GM21381 (cell line): ENCODE results near the gene RAB23.

Source experiments
- ATAC-seq: cut with Tn5 transposase; IDR thresholded peaks from one replicate; pipeline ENCODE4 v1.9.1; 2021; ENCODE audit warnings: mild to moderate bottlenecking, moderate library complexity; ENCODE audit not compliant: unreplicated experiment

Gene RAB23

GRCh38 chr6:57183336-57183735 is 38.8 kb downstream of the RAB23 start:
- no peak for ATAC-seq

GRCh38 chr6:57182017-57182432 is 40.1 kb downstream of the RAB23 start:
- ATAC-seq: no peak

- no peak for ATAC-seq
Measured at GRCh38 chr6:57180596-57180995, 41.5 kb downstream of the RAB23 start.

- ATAC-seq: no peak
Measured at GRCh38 chr6:57177545-57178265, 44.4 kb downstream of the RAB23 start.

- ATAC-seq: no peak
Measured at GRCh38 chr6:57174511-57174907, 47.6 kb downstream of the RAB23 start.

- no peak for ATAC-seq
Measured at GRCh38 chr6:57173886-57174510, 48.1 kb downstream of the RAB23 start.

GRCh38 chr6:57173056-57173885 is 48.8 kb downstream of the RAB23 start:
- ATAC-seq: no peak

GRCh38 chr6:57172136-57173055 is 49.7 kb downstream of the RAB23 start, which contains the start of gene BAG2:
Gene BAG2 (plus strand): TSS chr6:57172326. CDS start chr6:57172698, 372 bp downstream.
- ATAC-seq: peak; percentile 86

GRCh38 chr6:57165080-57165479 is 57.0 kb downstream of the RAB23 start:
- ATAC-seq: no peak

- no peak for ATAC-seq
Measured at GRCh38 chr6:57163956-57164355, 58.2 kb downstream of the RAB23 start.

GRCh38 chr6:57162516-57162915 is 59.6 kb downstream of the RAB23 start:
- no peak for ATAC-seq

- ATAC-seq: no peak
Measured at GRCh38 chr6:57162028-57162427, 60.1 kb downstream of the RAB23 start.

- ATAC-seq: no peak
Measured at GRCh38 chr6:57159127-57159526, 63.0 kb downstream of the RAB23 start.

GRCh38 chr6:57158658-57159057 is 63.4 kb downstream of the RAB23 start:
- no peak for ATAC-seq

GRCh38 chr6:57147955-57148858 is 73.9 kb downstream of the RAB23 start:
- no peak for ATAC-seq

- ATAC-seq: no peak
Measured at GRCh38 chr6:57147401-57147800, 74.7 kb downstream of the RAB23 start.

GRCh38 chr6:57143690-57144089 is 78.4 kb downstream of the RAB23 start:
- no peak for ATAC-seq

GRCh38 chr6:57142178-57142525 is 80.0 kb downstream of the RAB23 start:
- no peak for ATAC-seq

GRCh38 chr6:57141451-57142177 is 80.5 kb downstream of the RAB23 start:
- ATAC-seq: no peak
